GM19463 (cell line): ENCODE measurements around the gene CACNA1D.
A peak's percentile ranks its signal among the peaks of the same experiment; 100 is the strongest.

ENCODE experiments used
- ATAC-seq: cut with Tn5 transposase; IDR thresholded peaks from one replicate; pipeline ENCODE4 v1.9.1; 2021; ENCODE audit warnings: mild to moderate bottlenecking, moderate library complexity; ENCODE audit not compliant: unreplicated experiment

CACNA1D gene

DNA sequence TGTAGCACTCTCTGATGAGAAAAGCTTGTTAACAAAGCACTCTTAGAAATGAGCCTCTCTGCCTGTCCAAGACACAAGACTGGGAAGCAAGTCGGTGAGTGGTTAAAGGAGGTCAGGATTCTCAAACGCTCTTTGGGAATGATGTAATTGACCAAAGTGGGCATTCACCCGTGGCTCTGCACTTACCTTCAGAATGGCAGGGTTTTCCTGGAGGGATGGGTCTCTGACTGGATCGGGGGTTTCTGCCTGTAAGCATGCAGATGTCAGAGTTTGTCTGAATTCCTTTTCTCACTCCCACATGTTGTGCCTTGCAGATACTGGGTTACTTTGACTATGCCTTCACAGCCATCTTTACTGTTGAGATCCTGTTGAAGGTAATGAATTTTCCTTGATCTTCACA lies 245.6 kb downstream of the CACNA1D start:
- no peak for ATAC-seq

DNA sequence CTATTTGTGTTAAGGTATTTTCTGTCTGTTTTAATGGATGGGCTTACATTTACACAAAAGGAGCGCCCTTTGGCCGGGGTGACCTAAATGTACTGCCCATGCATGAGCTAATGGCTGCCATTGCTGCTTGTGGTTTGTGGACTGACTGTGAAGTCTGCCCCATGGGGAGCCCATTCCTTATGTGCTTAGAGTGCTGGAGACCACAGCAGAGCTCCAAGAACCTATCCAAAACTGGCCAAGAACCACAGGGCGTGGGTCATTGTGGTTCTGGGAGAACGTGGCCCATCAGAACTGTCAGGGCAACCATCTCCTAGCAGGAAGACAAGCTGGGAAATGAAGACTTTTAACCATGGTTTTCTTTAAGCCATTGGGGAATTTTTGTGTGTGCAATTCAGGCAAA lies 246.5 kb downstream of the CACNA1D start:
- ATAC-seq, result no peak

DNA sequence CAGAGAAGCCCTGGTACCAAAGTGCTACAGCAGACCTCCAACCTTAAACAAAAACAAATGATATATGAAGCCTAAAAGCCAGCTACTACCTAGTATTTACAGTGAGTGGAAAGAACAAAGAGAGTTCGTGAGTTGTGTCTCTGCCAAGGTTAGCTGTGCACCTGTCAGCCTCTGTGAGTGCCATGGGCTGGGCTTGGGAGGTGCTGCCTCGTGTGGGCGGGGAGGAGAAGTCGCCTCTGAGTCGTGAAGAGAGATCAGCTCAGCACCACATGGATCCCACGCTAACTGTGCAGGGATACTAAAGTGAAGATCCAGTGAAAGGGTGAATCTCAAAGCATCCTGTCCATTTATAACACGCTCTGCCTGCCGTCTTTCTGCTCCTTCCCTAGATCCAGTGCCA lies 249.9 kb downstream of the CACNA1D start:
- peak; percentile 71 for ATAC-seq

DNA sequence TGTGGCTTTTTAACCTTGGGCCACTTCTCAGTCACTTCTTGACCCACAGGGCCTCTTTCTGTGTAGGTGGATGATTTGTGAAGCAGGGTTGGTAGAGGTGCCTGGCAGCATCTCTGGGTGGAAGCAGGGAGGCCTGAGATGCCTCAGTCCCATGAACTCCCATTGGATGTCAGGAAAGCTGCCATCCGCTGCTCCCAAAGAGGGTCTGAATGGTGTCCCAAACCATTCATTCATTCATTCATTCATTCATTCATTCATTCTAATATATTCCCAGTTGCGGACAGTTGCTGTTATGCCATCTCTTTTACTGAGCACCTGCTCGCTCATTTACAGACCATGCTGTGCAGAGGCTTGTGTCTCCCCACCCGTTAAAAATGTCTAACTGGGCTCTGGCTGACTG lies 253.1 kb downstream of the CACNA1D start:
- no peak for ATAC-seq

DNA sequence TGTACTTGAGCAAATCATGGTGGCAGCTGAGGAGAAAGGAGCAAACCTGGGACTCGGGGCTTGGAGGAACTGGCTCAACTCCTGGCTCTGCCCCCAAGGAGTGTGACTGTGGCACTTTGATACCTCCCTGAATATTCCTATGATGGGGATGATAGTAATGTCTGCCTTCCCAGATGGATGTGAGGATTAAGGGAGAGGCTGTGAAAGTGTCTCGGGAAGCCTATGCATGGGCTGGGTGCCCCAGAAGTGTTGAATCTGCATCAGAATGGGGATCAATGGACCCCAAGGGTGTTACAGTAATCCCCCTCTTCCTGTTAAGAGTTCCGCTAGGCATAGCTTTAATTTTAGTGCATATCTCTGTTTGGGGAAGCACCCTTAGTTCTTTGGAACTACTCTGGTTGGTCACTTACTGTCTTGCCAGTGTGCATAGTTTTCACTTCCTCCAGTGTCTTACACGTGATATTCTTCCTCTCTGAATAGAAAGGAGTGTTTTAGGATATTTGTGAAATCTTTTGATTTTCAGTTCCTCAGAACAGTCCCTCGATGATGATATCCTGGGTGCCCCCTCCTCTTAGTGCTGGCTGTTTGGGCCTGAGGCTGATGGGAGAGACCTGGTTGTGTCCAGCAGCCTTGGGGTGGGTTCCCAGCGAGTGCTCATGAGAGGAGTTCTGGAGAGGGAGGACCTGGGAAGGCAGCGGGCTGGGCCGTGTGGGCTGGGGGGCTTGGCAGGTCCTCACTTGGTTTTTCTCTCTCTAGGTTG lies 254.3 kb downstream of the CACNA1D start:
- peak; percentile 75 for ATAC-seq

DNA sequence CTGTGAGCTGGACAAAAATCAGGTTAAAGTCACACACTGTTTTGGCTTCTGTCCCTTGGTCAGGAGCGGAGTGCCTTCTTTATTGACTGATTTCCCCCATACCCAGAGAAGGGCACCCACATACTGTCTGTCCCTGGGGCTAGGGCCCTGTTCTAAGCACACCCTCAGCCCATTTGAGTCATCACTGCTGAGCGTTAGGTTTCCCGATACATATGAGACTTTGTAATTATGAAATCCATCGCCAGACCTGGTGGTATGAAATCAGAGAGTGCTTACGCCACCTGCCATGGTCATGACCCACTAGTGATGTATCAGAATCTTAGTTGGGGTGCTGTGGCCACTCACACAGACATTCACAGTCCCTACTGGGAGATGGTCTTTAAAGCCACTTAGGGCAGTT lies 255.0 kb downstream of the CACNA1D start:
- no peak for ATAC-seq

DNA sequence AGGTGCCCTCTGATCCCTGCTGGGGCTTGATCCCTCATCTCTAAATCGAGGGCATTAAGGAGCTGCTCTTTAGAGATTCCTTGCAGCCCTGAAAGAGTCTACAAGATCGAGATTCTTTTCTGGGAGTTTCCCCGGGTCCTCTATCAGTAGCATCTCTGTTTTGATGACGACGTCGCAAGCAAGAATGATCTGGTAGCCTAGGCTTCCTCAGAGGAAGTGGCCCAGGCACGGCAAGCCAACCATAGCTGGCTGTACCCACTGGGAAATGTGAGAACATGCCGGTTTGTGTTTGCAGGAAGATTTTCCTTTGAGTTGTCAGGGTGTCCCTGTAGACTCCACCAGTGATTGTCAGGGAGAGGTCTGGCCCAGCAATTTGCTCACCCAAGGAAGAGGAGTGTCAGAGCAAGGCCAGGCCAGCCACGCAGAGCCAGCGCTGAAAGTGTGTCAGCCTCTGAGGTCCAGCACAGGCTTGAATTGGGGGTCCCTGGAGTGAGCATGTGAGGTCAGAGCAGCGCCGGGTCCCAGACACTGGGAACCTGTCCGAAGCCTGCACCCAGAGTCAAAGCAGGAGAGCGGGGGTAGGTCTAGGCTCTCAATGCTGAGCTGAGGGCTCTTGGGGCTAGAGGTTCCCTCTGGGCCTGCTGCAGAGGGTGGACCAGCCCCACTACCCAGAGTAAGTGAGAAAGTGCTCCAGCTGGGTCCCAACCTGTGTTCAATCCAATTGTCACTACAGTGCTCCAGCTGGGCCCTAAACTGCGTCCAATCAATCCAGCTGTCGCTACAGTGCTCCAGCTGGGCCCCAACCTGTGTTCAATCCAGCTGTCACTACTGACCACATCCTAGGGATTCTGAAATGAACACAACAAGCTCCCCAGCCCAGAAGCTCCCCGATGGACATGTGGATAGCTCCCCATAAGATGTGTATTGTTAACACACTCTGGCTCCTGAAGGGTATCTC lies 256.1 kb downstream of the CACNA1D start:
- ATAC-seq, result no peak

DNA sequence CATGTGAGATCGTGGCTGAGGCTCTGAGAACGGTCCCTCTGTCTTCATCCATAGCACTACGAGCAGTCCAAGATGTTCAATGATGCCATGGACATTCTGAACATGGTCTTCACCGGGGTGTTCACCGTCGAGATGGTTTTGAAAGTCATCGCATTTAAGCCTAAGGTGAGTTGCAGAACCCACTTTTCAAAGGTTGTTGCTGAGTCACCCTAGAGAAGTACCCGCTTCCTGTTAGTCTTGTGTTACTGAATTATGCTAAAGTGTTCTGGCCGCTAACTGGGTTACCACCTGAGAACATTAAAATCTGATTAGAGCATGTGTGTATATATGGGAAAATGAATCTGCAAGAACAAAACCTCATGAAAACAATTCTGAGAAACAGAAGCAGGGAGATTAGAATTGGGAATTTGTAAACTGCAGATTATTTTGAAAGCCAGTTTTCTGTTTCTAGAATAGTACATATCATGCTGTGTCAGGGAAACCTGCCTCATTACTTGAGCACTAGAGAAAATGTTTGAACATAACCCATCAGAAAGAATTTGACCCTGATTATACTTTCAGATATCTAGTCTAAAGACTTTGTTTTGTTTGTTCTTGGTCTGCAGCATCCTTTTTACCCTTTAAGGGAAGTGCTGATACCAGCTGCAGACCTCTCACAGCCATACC lies 259.2 kb downstream of the CACNA1D start:
- peak; percentile 32 for ATAC-seq

DNA sequence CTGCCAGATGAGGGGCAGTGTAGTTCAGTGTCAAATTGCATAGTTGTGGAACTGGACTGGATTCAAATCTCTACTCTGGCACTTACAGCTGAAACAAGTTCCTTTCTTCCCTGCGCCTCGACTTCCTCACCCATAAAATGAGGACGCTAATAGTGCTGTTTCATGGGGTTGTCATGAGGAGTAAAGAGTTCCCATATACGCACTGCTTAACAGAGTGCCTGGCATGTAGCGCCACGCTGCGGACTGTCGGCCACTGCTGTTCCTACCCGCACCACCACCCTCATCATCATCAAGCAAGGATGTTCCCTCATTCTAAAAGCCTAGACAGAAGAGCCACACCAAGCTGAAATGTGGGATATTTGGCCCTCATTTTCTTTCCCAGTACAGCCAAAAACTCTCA lies 259.9 kb downstream of the CACNA1D start:
- ATAC-seq, result no peak

DNA sequence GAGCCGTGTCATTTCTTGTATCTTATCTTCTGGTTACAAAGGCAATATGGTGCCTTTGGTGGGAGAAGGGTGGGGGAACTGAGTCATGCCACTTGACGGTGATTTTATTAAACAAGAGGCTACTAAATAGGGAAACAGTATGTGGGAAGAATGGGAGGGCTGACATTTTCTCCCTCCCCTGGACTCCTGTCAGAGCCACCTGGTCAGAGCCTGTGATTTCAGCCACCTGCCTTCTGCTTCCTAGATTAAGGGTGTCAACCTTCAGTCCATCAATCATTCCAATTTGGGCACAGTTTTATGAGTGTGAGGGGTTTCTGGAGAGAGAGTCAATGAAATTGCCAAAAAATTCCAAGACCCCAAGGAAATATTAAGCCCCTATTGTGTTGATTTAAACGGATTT lies 264.4 kb downstream of the CACNA1D start:
- no peak for ATAC-seq

DNA sequence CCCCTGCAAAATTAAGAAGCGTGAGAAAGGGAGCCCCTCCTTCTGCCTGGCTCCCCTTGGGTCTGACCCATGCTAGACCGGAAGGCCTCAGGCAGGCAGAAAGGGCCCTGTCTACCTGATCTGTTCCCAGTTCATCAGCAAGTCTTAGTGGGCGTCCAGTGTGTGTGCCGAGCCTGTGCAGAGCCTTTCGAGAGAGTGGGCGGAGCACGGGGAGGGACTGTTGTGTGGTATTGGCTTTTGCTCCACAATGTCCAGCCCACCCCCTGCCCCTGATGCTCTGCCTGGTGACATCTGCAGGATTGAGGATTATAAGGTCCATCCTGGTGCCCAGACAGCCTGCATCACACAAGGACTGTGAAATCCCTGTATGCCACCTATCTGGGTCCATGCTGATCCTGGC lies 268.9 kb downstream of the CACNA1D start:
- no peak for ATAC-seq

DNA sequence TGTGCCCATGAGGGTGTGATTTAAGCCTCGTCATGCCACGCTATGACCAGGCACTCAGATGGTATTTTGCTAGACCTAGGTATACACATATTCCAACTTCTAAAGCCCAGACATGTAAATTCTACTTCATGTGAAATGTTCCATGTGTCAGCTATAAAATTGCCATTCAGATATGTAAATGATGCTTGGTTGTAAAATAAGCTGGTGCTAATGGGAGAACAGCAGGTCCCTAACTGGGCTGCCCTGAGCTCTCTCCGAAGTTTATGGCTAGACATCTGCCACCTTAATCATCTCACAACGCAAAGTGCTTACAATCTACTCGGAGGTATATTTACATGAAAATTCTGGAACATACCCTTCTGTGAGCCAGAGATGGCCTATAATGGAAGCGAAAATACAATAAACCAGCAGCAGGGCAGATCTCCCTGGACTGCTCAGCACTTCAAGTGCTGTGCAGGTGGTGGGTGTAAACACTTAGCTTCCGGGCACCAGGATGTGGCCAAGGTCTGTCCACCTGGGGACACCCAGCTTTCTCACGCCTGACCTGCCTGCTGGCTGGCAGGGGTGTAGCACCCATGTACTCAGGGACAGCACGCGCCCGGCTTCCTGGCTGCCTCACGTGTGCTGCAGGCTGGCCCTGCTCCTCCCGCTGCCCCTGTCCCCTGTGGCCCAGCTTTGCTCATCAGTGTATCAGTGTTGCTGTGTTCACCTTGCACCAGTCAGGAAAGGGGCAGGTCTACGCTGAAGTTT lies 269.8 kb downstream of the CACNA1D start:
- no peak for ATAC-seq

DNA sequence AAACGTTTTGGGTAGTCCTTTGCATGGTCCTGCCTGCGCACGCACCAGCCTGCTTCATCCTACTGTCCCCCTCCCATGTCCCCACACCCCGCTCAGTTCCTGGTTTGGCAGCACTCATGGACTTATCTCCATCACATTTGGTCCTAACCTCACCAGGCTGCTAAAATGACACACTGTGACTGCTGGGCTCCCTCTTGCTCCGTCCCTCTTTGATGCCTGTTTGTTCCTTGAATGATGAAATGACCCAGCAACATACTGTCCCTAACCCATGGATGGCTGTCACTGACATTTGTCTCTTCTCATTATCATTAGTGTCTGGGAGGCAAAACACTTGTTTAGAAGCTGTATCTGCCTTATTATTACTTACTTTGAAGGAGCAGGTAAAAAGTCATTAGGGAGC lies 271.3 kb downstream of the CACNA1D start:
- ATAC-seq, result no peak

DNA sequence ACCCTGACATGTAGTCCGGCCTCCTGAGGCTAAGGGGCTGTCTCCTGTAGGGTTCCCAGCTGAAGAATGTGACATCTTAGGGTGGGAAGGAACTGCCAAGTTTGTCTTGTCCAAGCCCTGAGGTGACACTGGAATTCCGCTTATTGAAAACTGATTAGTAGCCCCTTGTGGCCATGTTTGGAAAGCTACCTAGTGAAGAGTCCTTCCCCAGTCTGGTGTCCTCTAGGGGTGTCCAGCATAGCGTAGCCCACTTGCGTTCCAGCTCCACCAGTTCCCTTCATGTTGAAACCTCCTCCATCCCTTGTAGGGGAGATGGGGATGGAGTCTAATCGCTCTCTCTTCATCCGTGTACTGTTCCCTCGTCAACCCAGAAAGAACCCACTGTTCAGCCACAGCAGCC lies 272.3 kb downstream of the CACNA1D start:
- no peak for ATAC-seq

DNA sequence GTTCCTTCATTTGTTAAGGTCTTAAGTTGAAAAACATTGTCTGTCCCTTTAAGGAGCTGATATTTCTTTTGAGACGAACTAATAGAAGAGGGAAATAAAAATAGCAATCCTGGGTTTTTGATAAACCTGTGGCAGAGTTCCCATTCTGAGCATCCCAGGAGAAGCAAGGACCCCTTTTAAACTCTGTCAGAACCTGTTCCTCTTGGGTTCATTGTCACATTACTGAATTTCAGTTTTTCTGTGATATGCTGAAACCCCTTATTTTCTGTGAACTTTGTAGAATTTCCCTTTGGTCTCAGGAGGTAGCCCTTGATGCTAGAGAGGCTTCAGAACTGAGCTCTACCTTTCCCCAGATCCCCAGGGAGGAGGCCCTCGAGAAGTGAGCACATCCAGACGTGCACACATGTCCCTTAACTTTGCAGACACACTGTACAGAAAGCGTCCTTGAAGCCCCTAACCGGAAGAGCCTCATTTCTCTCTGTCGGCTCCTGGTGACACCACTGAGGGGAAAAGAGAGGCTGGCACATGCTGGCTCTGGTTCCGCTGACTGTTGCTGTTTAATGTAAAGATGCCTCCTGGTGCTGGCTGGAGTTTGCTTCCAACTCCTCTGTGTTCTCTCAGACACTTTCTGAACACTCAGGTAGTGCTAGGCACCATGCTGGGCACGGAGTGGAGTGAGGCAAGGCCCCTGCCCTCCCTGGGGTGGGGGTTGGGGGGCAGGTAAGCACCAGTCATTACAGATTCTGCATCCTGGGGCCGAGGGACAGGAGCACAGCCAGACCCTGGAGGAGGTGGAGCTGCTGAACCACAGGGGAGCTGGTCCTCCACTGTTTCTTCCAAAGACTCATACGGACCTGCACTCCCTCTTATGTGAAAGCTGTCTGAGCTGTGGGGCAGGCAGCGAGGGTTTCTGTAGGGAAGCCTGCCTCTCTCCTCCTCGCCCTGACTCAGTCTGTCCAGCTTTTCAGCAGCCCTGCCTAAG lies 274.4 kb downstream of the CACNA1D start:
- ATAC-seq, result no peak

DNA sequence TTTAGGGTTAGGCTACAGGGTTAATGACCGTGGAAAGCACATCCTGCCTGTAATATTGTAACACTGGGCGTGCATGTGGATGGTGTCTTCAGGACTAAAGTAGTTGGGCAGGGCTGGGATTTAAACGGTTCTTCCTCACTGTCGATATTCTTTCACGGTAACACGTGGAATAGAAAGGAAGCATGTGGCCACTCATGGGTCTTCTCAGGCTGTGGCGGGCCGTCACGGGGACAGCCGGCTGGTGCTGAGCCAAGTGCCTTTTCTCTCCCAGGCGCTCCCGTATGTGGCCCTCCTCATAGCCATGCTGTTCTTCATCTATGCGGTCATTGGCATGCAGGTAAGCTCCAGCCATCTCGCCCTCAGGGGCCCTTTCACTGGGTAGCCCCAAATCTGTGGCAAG lies 278.2 kb downstream of the CACNA1D start:
- ATAC-seq, result no peak

DNA sequence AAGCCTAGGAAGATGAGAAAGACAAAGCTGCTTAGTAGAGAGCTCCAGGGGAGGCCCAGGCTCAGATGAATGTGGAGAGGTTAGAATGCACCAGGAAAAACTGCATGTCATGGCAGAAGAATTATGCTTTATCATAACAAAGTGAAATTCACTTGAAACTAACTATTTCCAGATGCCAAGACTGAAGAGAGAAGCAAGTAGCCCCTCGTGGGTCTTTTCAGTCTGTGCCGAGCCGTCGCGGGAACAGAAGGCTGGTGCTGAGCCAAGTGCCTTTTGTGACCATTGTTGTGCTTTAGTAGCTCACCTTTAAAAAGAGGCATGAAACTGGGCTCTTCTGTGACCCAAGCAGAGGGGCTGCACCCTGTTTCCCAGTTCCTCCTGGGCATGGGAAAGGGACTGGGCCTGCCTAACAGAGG lies 278.6 kb downstream of the CACNA1D start:
- ATAC-seq, result no peak

DNA sequence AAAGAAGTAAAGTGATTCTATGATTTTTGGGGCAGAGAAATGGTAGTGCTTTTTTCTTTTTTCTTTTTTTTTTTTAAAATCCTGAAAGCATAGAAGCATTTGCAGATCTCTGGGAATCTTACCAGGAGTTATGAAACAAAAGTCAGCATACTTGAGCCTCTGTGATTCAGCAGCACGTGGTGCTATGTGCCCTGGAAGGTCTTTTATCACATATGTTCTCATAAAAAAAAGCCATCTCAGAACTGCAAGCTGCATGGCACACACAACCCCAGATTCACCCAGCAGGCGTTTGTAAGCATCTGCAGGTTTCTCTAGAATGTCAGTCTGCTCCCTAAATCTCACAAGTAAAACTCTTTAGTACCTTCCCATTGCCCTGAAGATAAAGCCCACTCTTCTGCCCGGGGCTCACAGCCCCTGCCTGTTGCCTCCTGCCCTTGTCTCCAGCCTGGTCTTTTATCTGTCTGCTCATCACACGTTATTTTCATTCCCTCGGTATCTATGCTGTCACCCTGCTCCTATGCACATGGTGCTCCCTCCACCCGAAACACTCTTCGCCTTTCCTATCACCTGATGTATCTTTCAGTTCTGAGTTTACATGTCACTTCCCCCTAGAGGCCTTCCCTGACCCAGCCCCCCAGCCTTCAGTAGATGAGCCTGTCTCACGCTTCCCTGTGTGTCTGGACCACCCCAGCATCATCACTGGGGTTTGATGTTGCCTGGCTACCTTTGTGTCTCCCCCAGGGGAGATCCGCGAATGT lies 279.4 kb downstream of the CACNA1D start:
- peak; percentile 95 for ATAC-seq

DNA sequence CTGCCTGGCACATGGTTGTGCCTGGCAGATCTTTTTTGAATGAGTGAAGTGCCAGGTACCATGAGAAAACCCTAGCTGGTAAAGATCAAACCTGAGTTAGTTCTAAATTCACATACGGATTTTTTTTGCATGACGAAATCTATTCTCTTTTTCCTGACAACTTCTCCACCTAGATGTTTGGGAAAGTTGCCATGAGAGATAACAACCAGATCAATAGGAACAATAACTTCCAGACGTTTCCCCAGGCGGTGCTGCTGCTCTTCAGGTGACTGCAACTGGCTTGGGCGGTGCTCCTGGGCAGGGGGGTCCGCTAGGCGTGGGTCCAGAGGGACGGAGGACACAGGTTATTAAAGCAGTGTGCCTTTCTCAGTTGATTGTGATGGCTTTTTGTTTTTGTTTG lies 280.0 kb downstream of the CACNA1D start:
- ATAC-seq, result no peak
